SH-SY5Y (cell line): Measurements from ENCODE around the gene ACP3.

Source experiments
- GATA2 ChIP-seq: IDR thresholded peaks from 2 replicates; pipeline ENCODE4 v1.6.1; 2011; ENCODE audit warnings: mild to moderate bottlenecking, low read depth, low read length
- GATA3 ChIP-seq: IDR thresholded peaks from 2 replicates; pipeline ENCODE4 v1.6.1; 2011; ENCODE audit warnings: low read depth, mild to moderate bottlenecking, low read length, moderate library complexity

GRCh38 chr3:132346841-132347736 lies 29.9 kb downstream of the ACP3 start:
- no peak for TF ChIP-seq GATA2
- no peak for TF ChIP-seq GATA3
